Measurements from ENCODE around the gene PITPNB.

Gene PITPNB

GRCh38 chr22:27853424-27853823 lies 65.6 kb downstream of the PITPNB start:
- DNase-seq: no peak

GRCh38 chr22:27851974-27852746 lies 66.9 kb downstream of the PITPNB start:
- DNase-seq: no peak

GRCh38 chr22:27850000-27850521 lies 69.0 kb downstream of the PITPNB start:
- no peak for DNase-seq

GRCh38 chr22:27848005-27848404 lies 71.1 kb downstream of the PITPNB start:
- DNase-seq: no peak

GRCh38 chr22:27846910-27847309 lies 72.1 kb downstream of the PITPNB start:
- DNase-seq: no peak

- no peak for DNase-seq
Observed at GRCh38 chr22:27846248-27846757, 72.8 kb downstream of the PITPNB start.

GRCh38 chr22:27845644-27846043 lies 73.4 kb downstream of the PITPNB start:
- DNase-seq: no peak

GRCh38 chr22:27844656-27845591 lies 74.1 kb downstream of the PITPNB start:
- no peak for DNase-seq

GRCh38 chr22:27844256-27844655 lies 74.8 kb downstream of the PITPNB start:
- no peak for DNase-seq

GRCh38 chr22:27843441-27843840 lies 75.6 kb downstream of the PITPNB start:
- DNase-seq: no peak

GRCh38 chr22:27842669-27843431 lies 76.2 kb downstream of the PITPNB start:
- DNase-seq: no peak

- DNase-seq: no peak
Observed at GRCh38 chr22:27842201-27842600, 76.9 kb downstream of the PITPNB start.

GRCh38 chr22:27840436-27840835 lies 78.6 kb downstream of the PITPNB start:
- no peak for DNase-seq

GRCh38 chr22:27839057-27839660 lies 79.9 kb downstream of the PITPNB start:
- DNase-seq: no peak

GRCh38 chr22:27836181-27836580 lies 82.9 kb downstream of the PITPNB start:
- DNase-seq: no peak

- no peak for DNase-seq
Observed at GRCh38 chr22:27835446-27835845, 83.6 kb downstream of the PITPNB start.

GRCh38 chr22:27834364-27835185 lies 84.5 kb downstream of the PITPNB start:
- DNase-seq: no peak

- no peak for DNase-seq
Observed at GRCh38 chr22:27833803-27834202, 85.3 kb downstream of the PITPNB start.

GRCh38 chr22:27832606-27833005 lies 86.5 kb downstream of the PITPNB start:
- no peak for DNase-seq

GRCh38 chr22:27829620-27830019 lies 89.4 kb downstream of the PITPNB start:
- no peak for DNase-seq
